NCI-H446 (cell line): ENCODE results near the gene YPEL3.
"Not testable (repeated sequence)": the region's sequence is repeated elsewhere in the genome, so short reads cannot be mapped to it uniquely, and the experiment has no call there.

ENCODE experiments used
- DNase-seq, 2 experiments: peaks; one replicate each; lab custom pipeline; 2025; lab: John Stamatoyannopoulos, UW

The YPEL3 gene

GRCh38 chr16:30116291-30117207 lies 20.5 kb upstream of the YPEL3 start:
- DNase-seq = no peak

- DNase-seq = no peak
Observed at GRCh38 chr16:30115238-30115637, 19.2 kb upstream of the YPEL3 start.

- DNase-seq = not testable (repeated sequence)
Observed at GRCh38 chr16:30114833-30115232, 18.8 kb upstream of the YPEL3 start.

- DNase-seq = no peak
Observed at GRCh38 chr16:30114411-30114810, 18.4 kb upstream of the YPEL3 start.

- DNase-seq = no peak
Observed at GRCh38 chr16:30113711-30114333, 17.8 kb upstream of the YPEL3 start.

GRCh38 chr16:30113031-30113710 lies 17.2 kb upstream of the YPEL3 start, which contains the start of gene GDPD3:
GDPD3 (minus strand) TSS chr16:30113537; CDS start chr16:30113478, 59 bp downstream.
- DNase-seq = no peak

GRCh38 chr16:30112197-30113030 lies 16.4 kb upstream of the YPEL3 start:
- DNase-seq = peak in 1 of 2 experiments; percentile 46

- no peak for DNase-seq
Observed at GRCh38 chr16:30110661-30111060, 14.6 kb upstream of the YPEL3 start.

GRCh38 chr16:30108059-30108850 lies 12.2 kb upstream of the YPEL3 start:
- DNase-seq = no peak

- no peak for DNase-seq
Observed at GRCh38 chr16:30104492-30104891, 8.5 kb upstream of the YPEL3 start.

GRCh38 chr16:30104090-30104489 lies 8.1 kb upstream of the YPEL3 start:
- DNase-seq = no peak

- no peak for DNase-seq
Observed at GRCh38 chr16:30096862-30097563, 1.0 kb upstream of the YPEL3 start.

- no peak for DNase-seq
Observed at GRCh38 chr16:30095166-30096078, 591 bp downstream of the YPEL3 start.

GRCh38 chr16:30094541-30095165 lies 1.4 kb downstream of the YPEL3 start:
- no peak for DNase-seq

- peak in 1 of 2 experiments; percentile 45 for DNase-seq
Observed at GRCh38 chr16:30092373-30093010, 3.5 kb downstream of the YPEL3 start.

GRCh38 chr16:30091474-30092372 lies 4.3 kb downstream of the YPEL3 start, which contains the start of gene TBX6:
TBX6 (minus strand) TSS chr16:30091924; CDS start chr16:30091193, 731 bp downstream.
- peak; percentile 79 to 95 for DNase-seq
